ENCODE data around the gene ADAMTSL1.

The ADAMTSL1 gene

DNA sequence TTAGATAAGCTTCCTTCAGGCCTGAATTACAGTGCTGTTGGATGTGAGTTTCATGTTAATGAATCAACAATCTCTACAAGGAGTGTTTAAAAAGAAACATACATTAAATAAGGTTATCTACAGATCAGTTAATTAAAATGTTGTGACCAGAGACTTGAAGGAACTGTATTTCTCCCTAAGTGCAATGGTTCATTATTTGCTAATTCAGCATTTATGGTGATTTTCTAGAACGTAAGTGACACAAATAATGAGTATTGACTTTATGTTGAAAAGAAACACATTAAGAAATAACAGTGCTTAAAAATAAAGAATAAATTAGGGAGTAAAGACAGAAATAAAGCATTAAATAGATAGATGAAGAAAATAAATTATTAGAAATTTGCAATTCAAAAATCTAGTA, 74.5 kb downstream of the ADAMTSL1 start:
- no peak for TF ChIP-seq CTCF (conservative IDR thresholded peaks at IDR 0.05; ENCODE audit: low read depth, low read length)
- DNase-seq (ENCODE audit: low read depth), result no peak
- no peak overlapping the region for H3K4me3 ChIP-seq (ENCODE audit: low read length)

GRCh38 chr9:18549772-18550171, 75.8 kb downstream of the ADAMTSL1 start:
- no peak overlapping the region for H3K4me3 ChIP-seq (ENCODE audit: low read length)
- no peak for DNase-seq (ENCODE audit: low read depth)
- no peak for TF ChIP-seq CTCF (conservative IDR thresholded peaks at IDR 0.05; ENCODE audit: low read depth, low read length)

DNA sequence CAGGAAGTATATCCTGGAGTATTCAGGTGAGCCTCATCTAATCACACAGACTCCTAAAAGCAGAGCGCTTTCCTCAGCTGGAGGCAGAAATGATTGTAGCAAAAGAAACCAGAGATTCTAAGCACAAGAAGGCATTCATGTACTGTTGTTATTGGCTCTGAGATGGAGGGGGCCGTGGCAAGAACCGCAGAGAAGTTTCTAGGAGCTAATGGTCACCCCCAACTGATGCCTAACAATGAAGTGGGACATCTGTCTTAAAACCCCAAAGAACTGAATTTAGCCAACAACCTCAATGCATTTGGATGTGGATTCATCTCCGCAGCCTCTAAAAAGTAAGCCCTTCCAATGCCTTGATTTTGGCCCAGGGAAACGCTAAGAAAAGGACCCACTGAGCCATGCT, 76.3 kb downstream of the ADAMTSL1 start:
- no peak overlapping the region for H3K4me3 ChIP-seq (ENCODE audit: low read length)
- no peak for DNase-seq (ENCODE audit: low read depth)
- TF ChIP-seq CTCF (conservative IDR thresholded peaks at IDR 0.05; ENCODE audit: low read depth, low read length), result no peak

DNA sequence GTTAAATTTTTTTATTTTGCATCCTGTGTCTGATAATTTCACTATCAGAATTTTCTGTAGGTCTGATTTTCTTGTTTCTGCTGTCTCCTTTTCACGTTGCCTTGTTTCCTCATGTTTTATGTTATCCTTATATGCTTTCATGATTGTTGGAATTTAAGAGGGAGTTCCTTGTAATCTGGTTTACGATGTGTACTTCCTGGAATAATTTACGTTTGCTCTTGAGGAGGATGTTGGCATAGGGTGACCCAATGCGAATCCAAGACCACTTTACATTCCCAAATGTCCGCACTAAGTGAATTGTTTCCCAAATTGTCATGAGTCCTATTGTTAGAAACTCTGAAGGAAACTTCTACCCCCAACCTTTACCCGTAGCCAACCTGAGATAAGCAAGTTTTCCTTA, 80.3 kb downstream of the ADAMTSL1 start:
- H3K4me3 ChIP-seq (ENCODE audit: low read length), result no peak overlapping the region
- no peak for TF ChIP-seq CTCF (conservative IDR thresholded peaks at IDR 0.05; ENCODE audit: low read depth, low read length)
- DNase-seq (ENCODE audit: low read depth), result no peak

GRCh38 chr9:18555105-18555883, 81.3 kb downstream of the ADAMTSL1 start:
- no peak for DNase-seq (ENCODE audit: low read depth)
- no peak overlapping the region for H3K4me3 ChIP-seq (ENCODE audit: low read length)
- no peak for TF ChIP-seq CTCF (conservative IDR thresholded peaks at IDR 0.05; ENCODE audit: low read depth, low read length)

DNA sequence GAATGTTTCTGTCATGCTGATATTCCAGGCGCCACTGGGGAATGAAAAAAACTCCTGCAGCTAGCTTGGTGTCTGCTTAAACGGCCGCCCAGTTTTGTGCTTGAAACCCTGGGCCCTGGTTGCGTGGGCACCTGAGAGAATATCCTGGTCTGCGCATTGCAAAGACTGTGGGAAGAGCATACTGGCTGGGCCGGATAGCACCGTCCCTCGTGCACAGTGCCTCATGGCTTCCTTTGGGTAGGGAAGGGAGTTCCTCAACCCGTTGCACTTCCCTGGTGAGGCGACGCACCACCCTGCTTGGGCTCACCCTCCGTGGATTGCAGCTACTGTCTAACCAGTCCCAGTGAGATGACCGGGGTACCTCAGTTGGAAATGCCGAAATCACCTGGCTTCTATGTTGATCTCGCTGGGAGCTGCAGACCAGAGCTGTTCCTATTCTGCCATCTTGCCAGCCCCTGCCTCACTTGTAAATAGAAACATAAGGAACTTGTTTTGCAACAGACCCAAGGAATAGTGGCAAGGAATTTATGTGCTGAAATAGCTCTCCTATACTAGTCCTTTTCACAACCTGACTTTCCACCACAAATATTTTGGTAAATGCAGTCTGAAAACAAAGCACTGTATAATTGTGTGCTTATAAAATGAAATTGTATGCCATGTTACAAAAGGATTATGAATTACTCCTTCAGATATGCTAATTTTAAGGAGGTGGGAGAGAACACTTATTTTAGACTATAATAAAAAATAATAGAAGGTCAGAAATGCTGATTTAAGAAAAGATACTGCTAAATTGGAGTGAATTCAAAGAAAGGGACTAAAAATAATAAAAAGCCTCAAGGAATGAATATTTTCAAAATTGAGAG, 90.3 kb downstream of the ADAMTSL1 start:
- no peak overlapping the region for H3K4me3 ChIP-seq (ENCODE audit: low read length)
- TF ChIP-seq CTCF (conservative IDR thresholded peaks at IDR 0.05; ENCODE audit: low read depth, low read length), result no peak
- DNase-seq (ENCODE audit: low read depth), result no peak
